Amniotic epithelial cell (primary cell): ENCODE results near the gene GALNT2.
A peak's percentile ranks its signal among the peaks of the same experiment; 100 is the strongest.

ENCODE experiments used
- DNase-seq: peaks from one replicate; pipeline ENCODE4 v3.0.0-alpha.2; 2010; ENCODE audit warnings: low read depth

GALNT2 gene

GRCh38 chr1:230186874-230187273 lies 119.8 kb downstream of the GALNT2 start:
- DNase-seq, result no peak

DNA sequence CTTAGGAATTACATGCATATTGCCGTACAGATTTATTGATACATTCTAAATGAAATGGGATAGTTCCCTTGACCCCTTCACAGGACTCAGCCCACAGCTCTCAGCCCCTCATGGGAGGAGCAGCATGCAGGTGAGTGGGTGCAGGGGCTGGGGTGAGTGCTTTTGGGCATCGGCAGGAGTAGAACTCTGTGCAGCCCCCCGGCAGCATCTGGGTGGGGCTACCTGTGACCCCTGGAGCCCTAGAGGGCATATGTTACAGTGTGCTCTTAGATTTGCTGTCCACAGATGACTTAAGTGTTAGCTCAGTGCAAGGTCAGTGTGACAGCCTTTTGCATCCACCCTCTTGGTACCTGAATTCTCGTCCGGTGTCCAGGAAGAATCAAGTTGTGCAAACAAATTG lies 120.3 kb downstream of the GALNT2 start:
- DNase-seq, result no peak

DNA sequence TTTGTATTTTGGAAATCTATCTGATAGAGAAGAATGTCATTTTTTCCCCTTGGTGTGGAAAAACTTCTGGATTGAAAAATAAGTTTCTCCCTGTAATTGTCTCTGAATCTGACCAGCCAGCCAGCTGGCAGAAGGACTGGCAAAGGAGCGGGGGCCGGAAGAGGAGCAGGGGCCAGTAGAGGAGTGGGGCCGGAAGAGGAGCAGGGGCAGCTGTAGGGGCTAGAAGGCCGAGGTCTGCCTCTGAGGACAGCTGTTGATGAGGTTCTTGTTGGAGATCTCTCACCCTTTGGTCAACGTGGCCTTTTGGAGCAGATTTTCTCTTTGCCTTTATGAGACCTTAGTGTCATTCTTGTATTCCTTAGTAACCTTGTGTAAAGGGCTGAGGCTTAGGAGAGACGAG lies 121.8 kb downstream of the GALNT2 start:
- no peak for DNase-seq

DNA sequence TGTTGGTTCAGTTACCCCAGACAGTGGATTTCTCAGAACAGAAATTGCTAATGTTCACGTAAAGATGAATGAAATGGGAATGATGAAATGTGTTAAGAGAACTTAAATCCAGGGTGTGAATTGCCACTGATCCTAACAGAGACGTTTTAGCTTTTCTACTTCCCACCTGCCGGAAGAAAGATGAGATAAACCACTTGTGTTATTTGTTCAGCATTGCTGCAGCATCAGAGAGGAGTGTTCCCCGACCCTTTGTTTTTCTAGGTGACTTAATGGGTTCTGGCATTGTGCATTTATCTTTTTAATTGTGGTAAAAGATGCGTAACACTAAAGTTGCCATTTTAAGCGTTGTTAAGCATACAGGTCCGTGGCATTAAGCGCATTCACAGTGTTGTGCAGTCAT lies 122.3 kb downstream of the GALNT2 start:
- DNase-seq, result no peak

GRCh38 chr1:230189824-230190223 lies 122.8 kb downstream of the GALNT2 start:
- no peak for DNase-seq

GRCh38 chr1:230191079-230191804 lies 124.2 kb downstream of the GALNT2 start:
- DNase-seq, result peak; percentile 92

GRCh38 chr1:230191855-230192254 lies 124.8 kb downstream of the GALNT2 start:
- DNase-seq, result no peak

DNA sequence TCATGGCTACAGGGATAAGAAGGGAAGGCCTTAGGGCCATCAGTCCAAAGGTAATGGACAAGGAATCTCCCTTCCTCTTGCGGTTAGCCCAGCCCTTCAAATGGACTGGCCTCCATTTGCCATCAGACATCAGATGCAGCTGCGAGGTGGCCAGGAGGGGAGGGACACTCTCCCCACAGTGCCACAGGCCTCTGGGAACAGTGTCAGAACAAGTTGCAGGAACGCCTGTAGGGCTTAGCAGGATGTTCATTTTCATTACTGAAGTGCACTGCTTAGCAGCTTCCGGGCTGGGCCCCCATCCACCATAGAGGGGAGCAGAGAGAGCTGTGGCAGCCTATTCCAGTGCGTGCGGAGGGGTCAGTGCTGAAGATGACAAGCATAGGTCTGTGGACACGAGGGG lies 127.5 kb downstream of the GALNT2 start:
- DNase-seq, result no peak

DNA sequence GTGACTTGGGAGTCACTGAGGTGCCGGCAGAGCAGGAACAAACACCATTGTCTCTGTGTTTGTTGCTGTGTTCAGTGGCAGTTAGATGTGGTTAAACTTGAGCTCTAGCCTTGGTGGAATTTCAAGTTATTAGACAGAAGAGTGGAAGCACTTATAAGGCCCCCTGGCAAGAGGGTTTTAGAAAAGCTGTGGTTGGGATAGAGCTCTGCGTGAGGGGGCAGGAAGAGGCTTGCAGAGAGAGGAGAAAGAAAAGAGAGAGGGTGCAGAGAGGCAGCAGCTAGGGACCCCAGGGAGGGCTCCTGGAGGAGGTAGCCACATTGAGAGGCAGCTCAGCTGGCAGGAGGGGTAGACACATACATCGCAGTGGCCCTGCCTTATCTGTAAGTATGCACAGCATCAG lies 128.2 kb downstream of the GALNT2 start:
- no peak for DNase-seq

- no peak for DNase-seq
These were observed 129.0 kb downstream of the GALNT2 start for GRCh38 chr1:230196077-230196476.

DNA sequence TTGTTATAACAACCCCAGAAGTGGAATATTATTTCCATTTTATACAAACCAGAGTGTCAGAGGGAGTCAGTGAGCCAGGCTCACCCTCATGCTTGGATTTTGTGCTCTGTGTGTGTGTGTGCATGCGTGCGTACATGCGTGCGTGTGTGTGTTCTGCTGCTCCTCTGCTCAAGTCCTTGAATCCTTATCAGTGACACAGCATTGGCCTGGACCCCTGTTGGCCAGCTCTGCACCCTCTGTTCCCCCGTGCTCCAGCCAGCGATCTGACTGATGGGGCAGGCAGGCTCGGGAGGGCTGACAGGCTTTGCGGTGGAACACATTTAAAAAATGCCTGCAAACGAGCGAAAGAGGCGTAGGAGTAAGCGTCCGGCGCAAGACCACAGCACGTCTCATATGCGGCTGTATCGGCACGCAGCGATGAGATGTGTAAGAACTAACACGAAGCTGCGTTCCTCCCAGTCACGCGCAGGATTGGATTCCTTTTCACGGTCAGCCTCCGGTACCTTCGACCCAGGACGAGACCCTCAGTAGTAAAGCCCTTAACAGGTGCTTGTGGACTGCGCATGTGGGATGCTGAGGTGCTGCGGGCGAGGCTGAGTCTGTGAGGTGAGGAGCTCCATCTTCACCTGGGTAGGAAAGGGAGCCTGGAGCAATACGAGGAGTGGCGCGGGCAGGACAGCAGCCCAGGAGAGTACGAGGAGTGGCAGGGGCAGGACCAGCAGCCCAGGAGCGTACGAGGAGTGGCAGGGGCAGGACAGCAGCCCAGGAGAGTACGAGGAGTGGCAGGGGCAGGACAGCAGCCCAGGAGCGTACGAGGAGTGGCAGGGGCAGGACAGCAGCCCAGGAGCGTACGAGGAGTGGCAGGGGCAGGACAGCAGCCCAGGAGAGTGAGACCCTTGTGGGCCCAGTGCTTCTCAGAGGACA lies 130.9 kb downstream of the GALNT2 start:
- DNase-seq, result no peak

- no peak for DNase-seq
These were observed 132.0 kb downstream of the GALNT2 start for GRCh38 chr1:230199034-230199433.

GRCh38 chr1:230199554-230199953 lies 132.5 kb downstream of the GALNT2 start:
- no peak for DNase-seq

DNA sequence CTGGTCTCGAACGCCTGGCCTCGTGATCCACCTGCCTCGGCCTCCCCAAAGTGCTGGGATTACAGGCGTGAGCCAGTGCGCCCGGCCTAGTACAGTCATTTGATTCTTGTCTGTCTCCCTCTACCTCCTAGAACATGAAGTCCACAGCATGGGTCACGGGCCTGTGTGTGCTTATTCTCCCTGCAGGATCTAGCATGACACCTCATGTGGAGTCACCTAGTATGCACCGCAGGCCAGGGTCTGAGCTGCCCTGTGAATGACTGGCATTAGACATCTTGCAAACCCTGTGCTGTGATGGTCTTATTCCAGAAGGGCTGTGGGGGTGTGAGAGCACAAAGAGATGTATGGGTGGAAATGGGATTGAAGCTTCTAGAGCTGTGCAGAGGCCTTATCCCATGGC lies 133.2 kb downstream of the GALNT2 start:
- no peak for DNase-seq

DNA sequence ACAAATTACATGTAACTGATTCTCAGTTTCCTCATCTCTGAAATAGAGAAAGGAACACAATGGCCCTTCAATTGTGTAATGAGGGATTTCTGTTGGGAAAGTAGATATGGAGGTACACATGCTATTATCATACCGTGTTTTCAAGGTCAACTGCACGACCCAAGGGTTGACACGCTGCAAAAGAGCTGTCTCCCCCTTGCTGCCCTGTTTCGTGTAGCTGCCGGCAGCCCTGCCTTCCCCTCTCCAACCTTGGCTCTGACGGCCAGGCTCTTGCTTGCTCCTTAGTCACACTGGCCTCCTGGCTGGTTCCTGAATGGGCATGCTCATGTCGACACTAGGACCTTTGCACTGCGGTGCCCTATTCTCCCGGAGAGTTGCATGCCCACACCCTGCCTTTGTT lies 134.4 kb downstream of the GALNT2 start:
- no peak for DNase-seq

DNA sequence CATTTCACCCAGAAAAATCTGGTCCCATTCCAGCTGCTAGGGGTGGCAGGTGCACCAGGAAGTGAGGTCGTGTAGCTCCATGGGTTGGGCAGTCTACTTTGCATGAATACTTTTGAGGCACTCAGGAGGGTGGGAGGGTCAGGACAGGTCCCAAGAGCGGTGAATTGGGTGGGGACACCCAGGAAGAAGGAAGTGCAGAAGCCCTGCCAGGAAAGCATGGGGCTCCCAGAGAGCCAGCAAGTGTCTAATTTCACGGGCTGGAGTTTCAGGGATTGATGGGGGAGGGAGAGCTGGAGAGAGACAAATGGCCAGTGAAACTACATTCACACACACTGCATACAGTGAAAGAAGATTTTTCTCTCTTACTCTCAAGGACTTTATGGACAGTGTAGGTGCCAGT lies 137.8 kb downstream of the GALNT2 start:
- no peak for DNase-seq

- DNase-seq, result peak; percentile 90
These were observed 138.7 kb downstream of the GALNT2 start for GRCh38 chr1:230205719-230206198.

GRCh38 chr1:230206207-230206606 lies 139.2 kb downstream of the GALNT2 start:
- no peak for DNase-seq

DNA sequence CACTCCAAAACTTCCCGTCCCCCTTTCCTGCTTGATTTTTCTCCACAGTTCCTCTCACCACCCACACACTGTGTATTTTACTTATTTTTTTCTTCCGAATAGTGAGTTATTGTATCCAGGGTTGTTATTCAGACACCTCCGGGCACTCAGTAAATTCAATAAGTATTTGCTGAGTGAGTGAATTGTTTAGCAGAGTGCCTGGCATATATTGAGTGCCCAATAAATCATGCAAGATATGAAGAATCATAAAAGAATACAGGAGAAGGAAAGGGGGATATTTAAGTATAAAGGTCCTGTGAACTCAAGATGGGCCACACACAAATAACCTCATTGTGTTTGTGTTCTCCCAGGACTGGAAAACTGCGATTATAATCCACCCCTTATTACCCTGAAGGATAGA lies 139.9 kb downstream of the GALNT2 start:
- DNase-seq, result no peak

- DNase-seq, result no peak
These were observed 140.6 kb downstream of the GALNT2 start for GRCh38 chr1:230207598-230207997.

DNA sequence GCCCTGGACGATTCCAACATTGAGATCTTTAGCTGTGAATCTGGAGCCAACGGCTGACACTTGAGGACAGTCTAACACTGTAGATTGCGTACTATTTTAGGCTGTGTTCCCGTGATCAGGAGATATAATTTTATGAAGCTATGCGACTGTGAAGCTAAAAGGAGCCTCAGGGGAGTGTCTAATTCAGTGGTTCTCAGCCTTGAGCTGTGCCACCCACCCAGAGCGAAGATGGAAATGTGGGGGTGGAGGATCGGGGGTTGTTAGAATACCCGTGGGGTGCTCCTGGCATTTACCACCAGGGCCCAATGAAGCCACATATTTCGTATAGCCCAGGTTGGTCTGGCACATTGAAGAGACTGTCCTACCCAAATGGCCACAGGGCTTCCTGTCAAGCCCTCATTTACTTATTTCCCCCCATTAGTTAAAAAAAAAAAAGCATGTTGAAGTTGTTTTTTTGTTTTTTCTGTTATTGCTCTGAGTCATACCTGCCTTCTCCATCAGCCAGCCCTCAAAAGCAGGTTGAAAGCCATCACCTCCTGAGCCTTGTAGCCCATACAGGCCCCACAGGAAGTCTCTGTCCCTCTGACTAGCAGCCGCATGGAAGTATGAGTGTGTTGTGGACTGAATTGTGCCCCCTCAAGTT lies 141.7 kb downstream of the GALNT2 start:
- no peak for DNase-seq

DNA sequence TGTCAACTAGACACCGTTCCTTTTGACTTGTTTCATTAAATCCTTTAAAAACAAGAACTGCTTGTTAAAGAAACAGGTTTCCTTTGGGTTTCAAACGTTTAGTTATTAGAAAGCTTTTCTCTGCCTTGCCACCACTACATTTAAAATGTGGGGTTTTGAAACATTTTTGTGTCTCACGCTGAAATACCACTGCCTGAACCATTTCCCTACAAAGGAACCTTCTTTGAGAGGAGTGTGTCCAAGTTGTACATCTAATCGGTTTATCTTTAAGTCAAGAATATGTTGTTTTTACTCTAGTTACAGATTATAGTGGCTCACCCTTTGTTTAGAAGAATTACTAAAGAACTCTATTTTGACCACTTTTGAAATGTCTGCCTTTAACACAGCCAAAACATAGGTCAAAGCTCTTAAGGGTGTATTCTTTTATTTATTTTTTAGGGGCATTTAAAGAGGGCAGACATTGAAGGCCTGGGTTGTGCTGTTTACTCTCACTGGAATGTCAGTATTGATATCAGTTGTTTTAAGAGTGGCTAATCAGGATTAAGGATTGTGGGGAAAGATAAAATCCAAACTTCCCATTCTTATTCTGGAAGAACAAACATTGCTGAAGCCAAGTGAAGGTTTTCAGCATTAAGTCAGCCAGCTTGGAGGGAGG lies 143.4 kb downstream of the GALNT2 start:
- peak; percentile 54 for DNase-seq
